SJCRH30 (cell line): ENCODE measurements around the gene SPTBN1. TPM values are rescaled to one million over a fixed set of nuclear protein-coding genes. Genes with fewer than 3 reads are reported as not detected.

Experiments used
- DNase-seq, 2 experiments: peaks; one replicate each; pipeline ENCODE4 v3.0.0-alpha.2; 2015 to 2020
- H3K27ac ChIP-seq: fragments of 250-450 bp; sonication (Bioruptor Pico); 2 replicates; pipeline ENCODE4 v1.5.1; 2020; ENCODE audit warnings: mild to moderate bottlenecking, moderate library complexity
- H3K27me3 ChIP-seq: fragments of 250-450 bp; sonication (Bioruptor Pico); 2 replicates; pipeline ENCODE4 v1.5.1; 2020; ENCODE audit warnings: mild to moderate bottlenecking, moderate library complexity
- H3K36me3 ChIP-seq: fragments of 250-450 bp; sonication (Bioruptor Pico); 2 replicates; pipeline ENCODE4 v1.5.1; 2020; ENCODE audit warnings: mild to moderate bottlenecking, moderate library complexity
- H3K4me1 ChIP-seq: fragments of 250-450 bp; sonication (Bioruptor Pico); 2 replicates; pipeline ENCODE4 v1.5.1; 2020; ENCODE audit warnings: mild to moderate bottlenecking, moderate library complexity
- H3K4me3 ChIP-seq: fragments of 250-450 bp; sonication (Bioruptor Pico); 2 replicates; pipeline ENCODE4 v1.5.1; 2020; ENCODE audit warnings: mild to moderate bottlenecking, moderate library complexity
- H3K9me3 ChIP-seq: fragments of 250-450 bp; sonication (Bioruptor Pico); replicated peaks from 2 replicates; pipeline ENCODE4 v1.5.1; 2020; ENCODE audit warnings: mild to moderate bottlenecking, moderate library complexity
- total RNA-seq: library from RNA; depleted of rRNA; stranded (reverse); fragments of >200 nt; shearing (Covaris generic); gene quantifications from 2 replicates; pipeline ENCODE4 v1.2.3, GENCODE V29; 2014

SPTBN1 gene
- total RNA-seq, 1 experiment from 2014 or later = 260 TPM

- Histone ChIP-seq H3K36me3 (peaks cover 91% of the 10 kb centered on the region), H3K9me3 (no peaks in the 10 kb centered on the region), H3K4me3 (no peak overlapping the region), H3K4me1 (no peaks in the 10 kb centered on the region), H3K27me3 (no peaks in the 10 kb centered on the region), H3K27ac (no peak overlapping the region)
- DNase-seq = no peak
These were observed 172.8 kb downstream of the SPTBN1 start for GRCh38 chr2:54628957-54629356.

- DNase-seq = no peak
- Histone ChIP-seq H3K36me3 (peaks cover 93% of the 10 kb centered on the region), H3K27me3 (no peaks in the 10 kb centered on the region), H3K27ac (no peak overlapping the region), H3K4me1 (no peaks in the 10 kb centered on the region), H3K4me3 (no peak overlapping the region), H3K9me3 (no peaks in the 10 kb centered on the region)
These were observed 173.3 kb downstream of the SPTBN1 start for GRCh38 chr2:54629390-54629789.

GRCh38 chr2:54629914-54630857 is 174.1 kb downstream of the SPTBN1 start:
- Histone ChIP-seq H3K36me3 (peaks cover 86% of the 10 kb centered on the region), H3K4me1 (no peaks in the 10 kb centered on the region), H3K4me3 (no peak overlapping the region), H3K27me3 (no peaks in the 10 kb centered on the region), H3K27ac (no peak overlapping the region), H3K9me3 (no peaks in the 10 kb centered on the region)
- no peak for DNase-seq

GRCh38 chr2:54630858-54631497 is 174.9 kb downstream of the SPTBN1 start:
- no peaks in the 10 kb centered on the region for H3K4me1 ChIP-seq
- no peaks in the 10 kb centered on the region for H3K27me3 ChIP-seq
- H3K36me3 ChIP-seq = peaks cover 82% of the 10 kb centered on the region
- no peak overlapping the region for H3K4me3 ChIP-seq
- no peak for DNase-seq
- no peak overlapping the region for H3K27ac ChIP-seq
- no peaks in the 10 kb centered on the region for H3K9me3 ChIP-seq

DNA sequence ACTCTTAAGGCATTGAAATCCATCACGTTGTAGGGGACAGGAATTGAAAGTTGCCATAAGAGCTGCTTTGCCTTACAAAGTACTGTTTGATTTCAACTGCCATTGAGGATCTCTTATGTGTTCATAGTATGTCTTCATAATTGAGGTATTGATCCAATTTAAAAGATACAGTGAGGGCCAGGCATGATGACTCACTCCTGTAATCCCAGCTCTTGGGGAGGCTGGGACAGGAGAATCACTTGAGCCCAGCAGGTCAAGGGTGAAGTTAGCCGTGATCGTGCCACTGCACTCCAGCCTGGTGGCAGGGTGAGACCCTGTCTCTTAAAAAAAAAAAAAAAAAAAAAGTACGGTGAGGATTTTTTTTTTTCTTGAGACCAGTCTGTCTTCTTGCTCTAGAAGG is 175.6 kb downstream of the SPTBN1 start:
- no peaks in the 10 kb centered on the region for H3K4me1 ChIP-seq
- peaks cover 74% of the 10 kb centered on the region for H3K36me3 ChIP-seq

GRCh38 chr2:54632733-54633692 is 176.9 kb downstream of the SPTBN1 start:
- no peak overlapping the region for H3K4me3 ChIP-seq
- peaks cover 74% of the 10 kb centered on the region for H3K36me3 ChIP-seq
- H3K27me3 ChIP-seq = no peaks in the 10 kb centered on the region
- DNase-seq = no peak
- H3K27ac ChIP-seq = no peak overlapping the region
- no peaks in the 10 kb centered on the region for H3K4me1 ChIP-seq
- H3K9me3 ChIP-seq = no peaks in the 10 kb centered on the region

More for the DNA sequence above, 175.6 kb downstream of the SPTBN1 start:
- Histone ChIP-seq H3K4me3 (no peak overlapping the region), H3K9me3 (no peaks in the 10 kb centered on the region), H3K27me3 (no peaks in the 10 kb centered on the region), H3K27ac (no peak overlapping the region)
- DNase-seq = no peak

DNA sequence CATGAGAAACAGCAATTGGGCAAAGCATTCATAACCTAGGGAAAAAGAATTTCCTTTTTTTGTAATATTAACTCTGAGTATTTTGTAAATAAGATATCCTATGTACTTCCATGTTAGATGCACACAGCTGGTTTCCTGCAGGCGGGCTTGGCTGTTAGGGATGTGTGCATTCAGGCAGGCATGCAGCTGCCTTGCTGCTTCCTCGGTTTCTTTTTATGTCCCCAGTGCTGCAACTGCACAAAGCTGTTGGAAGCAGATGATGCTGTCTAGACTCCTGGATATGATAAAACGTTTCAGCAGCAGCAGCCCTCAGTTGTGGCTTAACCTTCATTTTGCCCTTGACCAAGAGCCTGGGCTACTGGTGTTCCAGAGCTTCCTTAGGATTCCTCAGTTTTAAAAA is 177.9 kb downstream of the SPTBN1 start:
- no peaks in the 10 kb centered on the region for H3K9me3 ChIP-seq
- no peak overlapping the region for H3K27ac ChIP-seq
- no peaks in the 10 kb centered on the region for H3K27me3 ChIP-seq
- DNase-seq = no peak
- peaks cover 74% of the 10 kb centered on the region for H3K36me3 ChIP-seq
- H3K4me1 ChIP-seq = no peaks in the 10 kb centered on the region
- H3K4me3 ChIP-seq = no peak overlapping the region

- Histone ChIP-seq H3K36me3 (peaks cover 73% of the 10 kb centered on the region), H3K9me3 (no peaks in the 10 kb centered on the region), H3K27me3 (no peaks in the 10 kb centered on the region), H3K27ac (no peak overlapping the region), H3K4me1 (no peaks in the 10 kb centered on the region), H3K4me3 (no peak overlapping the region)
- DNase-seq = peak in 1 of 2 experiments; percentile 20
These were observed 178.7 kb downstream of the SPTBN1 start for GRCh38 chr2:54634564-54635511.

GRCh38 chr2:54635554-54636152 is 179.5 kb downstream of the SPTBN1 start:
- no peaks in the 10 kb centered on the region for H3K9me3 ChIP-seq
- H3K27me3 ChIP-seq = no peaks in the 10 kb centered on the region
- no peak overlapping the region for H3K27ac ChIP-seq
- H3K4me3 ChIP-seq = no peak overlapping the region
- H3K4me1 ChIP-seq = no peaks in the 10 kb centered on the region
- no peak for DNase-seq
- H3K36me3 ChIP-seq = peaks cover 71% of the 10 kb centered on the region

GRCh38 chr2:54636415-54637139 is 180.4 kb downstream of the SPTBN1 start:
- Histone ChIP-seq H3K9me3 (no peaks in the 10 kb centered on the region), H3K4me3 (no peak overlapping the region), H3K27me3 (no peaks in the 10 kb centered on the region), H3K4me1 (no peaks in the 10 kb centered on the region), H3K27ac (no peak overlapping the region), H3K36me3 (peaks cover 62% of the 10 kb centered on the region)
- no peak for DNase-seq

GRCh38 chr2:54638103-54638502 is 182.0 kb downstream of the SPTBN1 start:
- Histone ChIP-seq H3K27ac (no peak overlapping the region), H3K9me3 (no peaks in the 10 kb centered on the region), H3K27me3 (no peaks in the 10 kb centered on the region), H3K36me3 (peaks cover 57% of the 10 kb centered on the region), H3K4me3 (no peak overlapping the region), H3K4me1 (no peaks in the 10 kb centered on the region)
- no peak for DNase-seq

DNA sequence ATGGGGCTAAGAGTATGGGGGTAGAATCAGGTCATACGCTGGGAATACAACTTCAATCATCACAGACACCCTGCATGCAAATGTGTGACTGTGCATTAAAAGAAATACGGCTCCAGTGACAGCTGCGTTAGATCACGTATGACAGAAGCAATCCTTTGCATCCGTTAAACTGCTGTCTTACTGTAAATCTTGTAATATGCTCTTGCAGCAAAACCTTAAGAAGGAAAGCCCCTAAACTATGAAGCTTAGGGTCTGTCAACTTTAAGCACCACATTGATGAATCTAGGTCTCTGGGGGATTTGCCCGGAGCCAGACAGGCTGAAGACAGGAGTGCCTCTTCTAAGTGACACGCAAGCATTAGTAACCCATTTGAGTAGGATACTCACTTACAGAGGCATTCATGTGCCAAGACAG is 182.7 kb downstream of the SPTBN1 start:
- Histone ChIP-seq H3K27ac (no peak overlapping the region), H3K36me3 (peaks cover 60% of the 10 kb centered on the region), H3K27me3 (no peaks in the 10 kb centered on the region)

GRCh38 chr2:54639609-54640008 is 183.5 kb downstream of the SPTBN1 start:
- Histone ChIP-seq H3K27ac (no peak overlapping the region), H3K9me3 (no peaks in the 10 kb centered on the region), H3K4me3 (no peak overlapping the region), H3K27me3 (no peaks in the 10 kb centered on the region), H3K4me1 (no peaks in the 10 kb centered on the region), H3K36me3 (peaks cover 62% of the 10 kb centered on the region)
- peak in 1 of 2 experiments; percentile 41 for DNase-seq

More for the DNA sequence above, 182.7 kb downstream of the SPTBN1 start:
- Histone ChIP-seq H3K9me3 (no peaks in the 10 kb centered on the region), H3K4me1 (no peaks in the 10 kb centered on the region), H3K4me3 (no peak overlapping the region)
- DNase-seq = no peak
